HepG2 (cell line): ENCODE measurements around the gene GPS1. TPM values are rescaled to one million over a fixed set of nuclear protein-coding genes. Genes with fewer than 3 reads are reported as not detected.

Experiments used
- AHR ChIP-seq: IDR thresholded peaks from 2 replicates; pipeline ENCODE4 v1.6.1; 2018; ENCODE audit warnings: missing genetic modification reagents, missing compliant biosample characterization
- BHLHE40 ChIP-seq: IDR thresholded peaks from 2 replicates; pipeline ENCODE4 v1.6.1; 2011; ENCODE audit warnings: low read length, improper control_type of control experiment
- GLI4 ChIP-seq: sonication (generic); formaldehyde crosslinking; IDR thresholded peaks from 2 replicates; pipeline ENCODE4 v1.5.1; 2020; ENCODE audit warnings: missing genetic modification reagents, mild to moderate bottlenecking, moderate library complexity, borderline replicate concordance
- MTA3 ChIP-seq: sonication (generic); formaldehyde crosslinking; IDR thresholded peaks from 2 replicates; pipeline ENCODE4 v1.4.0; 2020; ENCODE audit warnings: missing genetic modification reagents
- SP140L ChIP-seq: sonication (generic); formaldehyde crosslinking; IDR thresholded peaks from 2 replicates; pipeline ENCODE4 v1.4.0; 2020; ENCODE audit warnings: missing genetic modification reagents, borderline replicate concordance
- SP2 ChIP-seq: sonication (generic); formaldehyde crosslinking; IDR thresholded peaks from 2 replicates; pipeline ENCODE4 v1.5.1; 2020; ENCODE audit warnings: mild to moderate bottlenecking, missing genetic modification reagents
- STAT5B ChIP-seq: sonication (generic); formaldehyde crosslinking; IDR thresholded peaks from 2 replicates; pipeline ENCODE4 v1.4.0; 2020; ENCODE audit warnings: missing genetic modification reagents
- ZBTB8A ChIP-seq: sonication (generic); formaldehyde crosslinking; IDR thresholded peaks from 2 replicates; pipeline ENCODE4 v1.4.0; 2020; ENCODE audit warnings: mild to moderate bottlenecking, low read depth, missing genetic modification reagents, borderline replicate concordance
- ZIK1 ChIP-seq: sonication (generic); formaldehyde crosslinking; IDR thresholded peaks from 2 replicates; pipeline ENCODE4 v1.5.0; 2020; ENCODE audit warnings: mild to moderate bottlenecking, low read depth, missing genetic modification reagents, borderline replicate concordance
- ZNF562 ChIP-seq: sonication (generic); formaldehyde crosslinking; IDR thresholded peaks from 2 replicates; pipeline ENCODE4 v1.8.0; 2022; ENCODE audit warnings: missing genetic modification reagents, borderline replicate concordance
- polyA plus RNA-seq, 8 experiments: library from polyadenylated mRNA; depleted of rRNA in 3 of 8; stranded (reverse) in 7 of 8; unstranded in 1 of 8; fragments of >200 nt; fragmentation: Illumina TruSeq in 4 of 8; extraction: Trizol in 4 of 8; gene quantifications; 2 replicates each; pipeline versions ENCODE4 v1.2.1 to v1.2.3, GENCODE V29; 2011 to 2016; ENCODE audit warnings: low read depth in 4 of 8, missing spikeins in 1 of 8, mixed read lengths in 1 of 8; ENCODE audit not compliant: insufficient read depth in 1 of 8
- total RNA-seq, 5 experiments: library from RNA; depleted of rRNA; stranded (reverse); fragments of >200 nt; fragmentation: Illumina TruSeq; extraction: Trizol; gene quantifications; 2 replicates each; pipeline ENCODE4 v1.2.3, GENCODE V29; 2016; ENCODE audit warnings: low read depth in 1 of 5
- TF ChIP-seq, protein P1 (sequence below), 2 experiments: sonication (generic) in 1 of 2; formaldehyde crosslinking in 1 of 2; IDR thresholded peaks; 2 replicates each; pipeline versions ENCODE4 v1.4.0 to v1.6.1; 2016 to 2020; ENCODE audit warnings: borderline replicate concordance in 1 of 2, low read depth in 1 of 2, mild to moderate bottlenecking in 1 of 2, missing genetic modification reagents in 1 of 2
- TF ChIP-seq, protein P2 (sequence below): sonication (generic); formaldehyde crosslinking; IDR thresholded peaks from 2 replicates; pipeline ENCODE4 v1.4.0; 2020; ENCODE audit warnings: missing genetic modification reagents, borderline replicate concordance
- TF ChIP-seq, protein P3 (sequence below): IDR thresholded peaks from 2 replicates; pipeline ENCODE4 v1.6.1; 2012; ENCODE audit warnings: low read depth, low read length, improper control_type of control experiment

GPS1 gene
- total and polyA plus RNA-seq, 2 of the 13 experiments (the other 11 are each of a cell fraction or from before 2014, with no cell fraction given), result 124 to 128 TPM

DNA sequence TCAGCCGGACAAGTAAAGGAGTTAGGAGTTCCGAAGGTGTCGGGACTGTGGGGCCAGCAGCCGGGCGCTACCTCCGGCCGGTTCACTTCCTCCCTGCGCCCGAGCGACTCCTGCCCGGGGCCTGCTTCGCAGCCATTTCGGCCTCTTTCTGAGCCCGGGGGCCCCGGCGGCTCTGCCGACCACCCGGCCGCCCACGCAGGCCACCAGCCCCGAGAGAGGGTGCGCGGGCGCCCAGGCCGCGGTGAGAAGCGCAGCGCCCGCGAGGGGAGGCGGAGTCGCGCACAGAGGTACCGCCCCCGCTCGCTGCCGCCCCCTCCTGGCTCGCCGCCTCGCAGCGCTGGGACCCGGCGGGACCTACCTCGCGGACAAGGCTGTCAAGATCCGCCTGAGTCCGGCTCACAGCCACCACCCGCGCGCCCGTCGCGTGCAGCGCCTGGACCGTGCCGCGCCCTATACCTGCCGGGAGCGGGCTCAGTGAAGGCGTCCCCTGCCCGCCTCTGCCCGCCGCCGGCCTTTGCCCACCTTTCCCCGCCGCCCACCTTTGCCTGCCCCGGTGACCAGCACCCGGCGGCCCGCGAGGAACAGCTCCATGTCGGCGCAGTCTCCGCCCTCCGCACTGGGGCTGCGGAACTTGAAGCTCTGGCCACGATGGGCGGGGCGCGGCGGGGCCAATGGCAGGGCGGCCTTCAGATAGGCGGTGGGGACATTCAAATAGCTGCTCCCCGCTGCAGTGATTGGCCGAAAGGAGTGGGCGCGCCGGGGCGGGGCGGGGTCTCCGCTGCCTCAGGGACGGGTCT lies 14.4 kb upstream of the GPS1 start, which contains the start of gene DCXR (continued):
- TF ChIP-seq AHR (peak; percentile 91; the same call in 1 of the 2 replicates), BHLHE40 (peak; percentile 70), STAT5B (0 out of 2 replicates have a peak, but pooled peaks have one; percentile 32), ZNF562 (CRISPR knock-in tag) (no peak), ZIK1 (CRISPR knock-in tag) (peak; percentile 93), ZBTB8A (CRISPR knock-in tag) (no peak; the same call in 1 of the 2 replicates), GLI4 (CRISPR knock-in tag) (no peak), SP140L (CRISPR knock-in tag) (no peak), MTA3 (CRISPR knock-in tag) (no peak), SP2 (CRISPR knock-in tag) (peak; percentile 79)
- TF ChIP-seq, protein P1, sequence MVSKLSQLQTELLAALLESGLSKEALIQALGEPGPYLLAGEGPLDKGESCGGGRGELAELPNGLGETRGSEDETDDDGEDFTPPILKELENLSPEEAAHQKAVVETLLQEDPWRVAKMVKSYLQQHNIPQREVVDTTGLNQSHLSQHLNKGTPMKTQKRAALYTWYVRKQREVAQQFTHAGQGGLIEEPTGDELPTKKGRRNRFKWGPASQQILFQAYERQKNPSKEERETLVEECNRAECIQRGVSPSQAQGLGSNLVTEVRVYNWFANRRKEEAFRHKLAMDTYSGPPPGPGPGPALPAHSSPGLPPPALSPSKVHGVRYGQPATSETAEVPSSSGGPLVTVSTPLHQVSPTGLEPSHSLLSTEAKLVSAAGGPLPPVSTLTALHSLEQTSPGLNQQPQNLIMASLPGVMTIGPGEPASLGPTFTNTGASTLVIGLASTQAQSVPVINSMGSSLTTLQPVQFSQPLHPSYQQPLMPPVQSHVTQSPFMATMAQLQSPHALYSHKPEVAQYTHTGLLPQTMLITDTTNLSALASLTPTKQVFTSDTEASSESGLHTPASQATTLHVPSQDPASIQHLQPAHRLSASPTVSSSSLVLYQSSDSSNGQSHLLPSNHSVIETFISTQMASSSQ (IDR thresholded peaks at IDR 0.05; ENCODE audit: low read depth), result no peak
- TF ChIP-seq, protein P1 (CRISPR knock-in tag; IDR thresholded peaks at IDR 0.05; ENCODE audit: borderline replicate concordance), result peak; percentile 76; the same call in 1 of the 2 replicates
- TF ChIP-seq, protein P2, sequence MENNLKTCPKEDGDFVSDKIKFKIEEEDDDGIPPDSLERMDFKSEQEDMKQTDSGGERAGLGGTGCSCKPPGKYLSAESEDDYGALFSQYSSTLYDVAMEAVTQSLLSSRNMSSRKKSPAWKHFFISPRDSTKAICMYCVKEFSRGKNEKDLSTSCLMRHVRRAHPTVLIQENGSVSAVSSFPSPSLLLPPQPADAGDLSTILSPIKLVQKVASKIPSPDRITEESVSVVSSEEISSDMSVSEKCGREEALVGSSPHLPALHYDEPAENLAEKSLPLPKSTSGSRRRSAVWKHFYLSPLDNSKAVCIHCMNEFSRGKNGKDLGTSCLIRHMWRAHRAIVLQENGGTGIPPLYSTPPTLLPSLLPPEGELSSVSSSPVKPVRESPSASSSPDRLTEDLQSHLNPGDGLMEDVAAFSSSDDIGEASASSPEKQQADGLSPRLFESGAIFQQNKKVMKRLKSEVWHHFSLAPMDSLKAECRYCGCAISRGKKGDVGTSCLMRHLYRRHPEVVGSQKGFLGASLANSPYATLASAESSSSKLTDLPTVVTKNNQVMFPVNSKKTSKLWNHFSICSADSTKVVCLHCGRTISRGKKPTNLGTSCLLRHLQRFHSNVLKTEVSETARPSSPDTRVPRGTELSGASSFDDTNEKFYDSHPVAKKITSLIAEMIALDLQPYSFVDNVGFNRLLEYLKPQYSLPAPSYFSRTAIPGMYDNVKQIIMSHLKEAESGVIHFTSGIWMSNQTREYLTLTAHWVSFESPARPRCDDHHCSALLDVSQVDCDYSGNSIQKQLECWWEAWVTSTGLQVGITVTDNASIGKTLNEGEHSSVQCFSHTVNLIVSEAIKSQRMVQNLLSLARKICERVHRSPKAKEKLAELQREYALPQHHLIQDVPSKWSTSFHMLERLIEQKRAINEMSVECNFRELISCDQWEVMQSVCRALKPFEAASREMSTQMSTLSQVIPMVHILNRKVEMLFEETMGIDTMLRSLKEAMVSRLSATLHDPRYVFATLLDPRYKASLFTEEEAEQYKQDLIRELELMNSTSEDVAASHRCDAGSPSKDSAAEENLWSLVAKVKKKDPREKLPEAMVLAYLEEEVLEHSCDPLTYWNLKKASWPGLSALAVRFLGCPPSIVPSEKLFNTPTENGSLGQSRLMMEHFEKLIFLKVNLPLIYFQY (CRISPR knock-in tag), result no peak; the same call in 1 of the 2 replicates
- TF ChIP-seq, protein P3, sequence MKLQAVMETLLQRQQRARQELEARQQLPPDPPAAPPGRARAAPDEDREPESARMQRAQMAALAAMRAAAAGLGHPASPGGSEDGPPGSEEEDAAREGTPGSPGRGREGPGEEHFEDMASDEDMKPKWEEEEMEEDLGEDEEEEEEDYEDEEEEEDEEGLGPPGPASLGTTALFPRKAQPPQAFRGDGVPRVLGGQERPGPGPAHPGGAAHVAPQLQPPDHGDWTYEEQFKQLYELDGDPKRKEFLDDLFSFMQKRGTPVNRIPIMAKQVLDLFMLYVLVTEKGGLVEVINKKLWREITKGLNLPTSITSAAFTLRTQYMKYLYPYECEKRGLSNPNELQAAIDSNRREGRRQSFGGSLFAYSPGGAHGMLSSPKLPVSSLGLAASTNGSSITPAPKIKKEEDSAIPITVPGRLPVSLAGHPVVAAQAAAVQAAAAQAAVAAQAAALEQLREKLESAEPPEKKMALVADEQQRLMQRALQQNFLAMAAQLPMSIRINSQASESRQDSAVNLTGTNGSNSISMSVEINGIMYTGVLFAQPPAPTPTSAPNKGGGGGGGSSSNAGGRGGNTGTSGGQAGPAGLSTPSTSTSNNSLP, result 0 out of 2 replicates have a peak, but pooled peaks have one; percentile 11
